Chondrocyte (in vitro differentiated cells): ENCODE data around the gene MEGF6. TPM values are rescaled to one million over a fixed set of nuclear protein-coding genes. Genes with fewer than 3 reads are reported as not detected.

Source experiments
- DNase-seq: peaks from one replicate; pipeline ENCODE4 v3.0.0; 2021; ENCODE audit warnings: mixed read lengths, low spot score
- H3K27ac Mint-ChIP-seq: one replicate; pipeline ENCODE4 v1.8.0; 2021; ENCODE audit warnings: mild to moderate bottlenecking, moderate library complexity, mixed read lengths; ENCODE audit not compliant: unreplicated experiment
- H3K27me3 Mint-ChIP-seq: 2 replicates; pipeline ENCODE4 v1.8.0; 2021; ENCODE audit warnings: low read depth, mixed read lengths
- H3K36me3 Mint-ChIP-seq: 2 replicates; pipeline ENCODE4 v1.8.0; 2021; ENCODE audit warnings: low read depth, mixed read lengths
- H3K4me1 Mint-ChIP-seq: 2 replicates; pipeline ENCODE4 v1.8.0; 2021; ENCODE audit warnings: low read depth, mild to moderate bottlenecking, mixed read lengths
- H3K4me3 Mint-ChIP-seq: one replicate; pipeline ENCODE4 v1.8.0; 2021; ENCODE audit warnings: mild to moderate bottlenecking, moderate library complexity, mixed read lengths; ENCODE audit not compliant: unreplicated experiment
- H3K9me3 Mint-ChIP-seq: 2 replicates; pipeline ENCODE4 v1.8.0; 2021; ENCODE audit warnings: low read depth, mixed read lengths
- CTCF ChIP-seq: fragments of 200-600 bp; sonication (generic); IDR thresholded peaks from 2 replicates; pipeline ENCODE4 v1.5.0; 2021; ENCODE audit warnings: antibody characterized with exemption, mild to moderate bottlenecking, moderate library complexity
- total RNA-seq: library from RNA; stranded (reverse); gene quantifications from 3 replicates; pipeline ENCODE4 v1.2.1, GENCODE V29; 2021

MEGF6 gene
- total RNA-seq, 1 donor from 2014 or later = 328 TPM

GRCh38 chr1:3481836-3482375 is 129.4 kb downstream of the MEGF6 start:
- no peak for DNase-seq
- H3K27me3 Mint-ChIP-seq = no peaks in the 10 kb centered on the region
- no peak overlapping the region for H3K27ac Mint-ChIP-seq
- peaks cover 4% of the 10 kb centered on the region for H3K4me1 Mint-ChIP-seq
- H3K36me3 Mint-ChIP-seq = no peaks in the 10 kb centered on the region
- no peak for TF ChIP-seq CTCF
- no peaks in the 10 kb centered on the region for H3K9me3 Mint-ChIP-seq
- no peak overlapping the region for H3K4me3 Mint-ChIP-seq

DNA sequence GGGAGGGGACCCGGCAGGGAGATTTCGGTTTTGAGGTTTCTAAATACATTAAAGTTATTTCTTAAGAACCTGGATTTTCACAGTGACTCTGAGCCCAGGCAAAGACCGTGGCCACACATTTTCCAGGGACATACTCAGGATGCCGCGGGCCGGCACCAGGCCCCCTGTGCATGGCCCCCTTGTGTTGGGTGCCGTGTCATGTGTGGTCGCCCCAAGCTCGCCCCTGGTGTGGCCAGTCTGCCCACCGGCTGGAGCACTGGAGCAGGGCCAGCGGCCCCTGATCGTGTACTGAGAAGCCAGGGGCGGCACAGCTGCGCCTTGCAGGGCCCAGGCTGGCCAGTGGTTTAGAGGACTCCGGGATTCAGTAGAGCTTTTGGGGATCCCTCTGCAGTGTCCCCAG is 130.3 kb downstream of the MEGF6 start:
- Mint-ChIP-seq H3K9me3 (no peaks in the 10 kb centered on the region), H3K27ac (no peak overlapping the region), H3K4me3 (no peak overlapping the region), H3K27me3 (no peaks in the 10 kb centered on the region), H3K4me1 (peaks cover 4% of the 10 kb centered on the region), H3K36me3 (no peaks in the 10 kb centered on the region)
- no peak for DNase-seq
- no peak for TF ChIP-seq CTCF

GRCh38 chr1:3480369-3480719 is 131.0 kb downstream of the MEGF6 start:
- TF ChIP-seq CTCF = no peak
- no peaks in the 10 kb centered on the region for H3K9me3 Mint-ChIP-seq
- H3K36me3 Mint-ChIP-seq = no peaks in the 10 kb centered on the region
- no peak for DNase-seq
- no peak overlapping the region for H3K27ac Mint-ChIP-seq
- H3K4me1 Mint-ChIP-seq = peaks cover 4% of the 10 kb centered on the region
- no peaks in the 10 kb centered on the region for H3K27me3 Mint-ChIP-seq
- no peak overlapping the region for H3K4me3 Mint-ChIP-seq

GRCh38 chr1:3479511-3480368 is 131.6 kb downstream of the MEGF6 start:
- Mint-ChIP-seq H3K36me3 (no peaks in the 10 kb centered on the region), H3K4me1 (peaks cover 4% of the 10 kb centered on the region), H3K4me3 (no peak overlapping the region), H3K27me3 (no peaks in the 10 kb centered on the region), H3K27ac (no peak overlapping the region), H3K9me3 (no peaks in the 10 kb centered on the region)
- TF ChIP-seq CTCF = no peak
- DNase-seq = no peak

DNA sequence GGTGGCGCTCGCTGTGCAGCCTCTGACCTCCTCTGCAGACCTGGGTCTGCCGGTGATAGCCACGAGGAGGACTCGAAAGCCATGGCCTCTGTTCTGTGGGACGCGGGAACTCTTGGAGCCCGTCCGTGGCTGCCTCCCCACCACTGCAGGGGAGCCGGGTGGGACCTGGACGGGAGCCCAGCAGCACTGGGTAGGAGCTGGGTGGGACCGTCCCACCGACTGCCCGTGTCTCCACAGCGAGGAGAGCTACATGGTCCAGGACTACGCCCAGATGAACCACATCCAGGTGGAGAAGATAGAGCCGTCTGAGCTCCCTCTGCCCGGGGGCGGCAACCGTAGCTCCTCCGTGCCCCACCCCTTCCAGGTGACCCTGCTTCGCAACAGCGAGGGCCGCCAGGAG is 133.1 kb downstream of the MEGF6 start:
- DNase-seq = no peak
- Mint-ChIP-seq H3K27ac (no peak overlapping the region), H3K36me3 (no peaks in the 10 kb centered on the region), H3K9me3 (no peaks in the 10 kb centered on the region), H3K4me3 (no peak overlapping the region), H3K4me1 (peaks cover 9% of the 10 kb centered on the region), H3K27me3 (no peaks in the 10 kb centered on the region)
- TF ChIP-seq CTCF = no peak
